ENCODE results near the gene MINDY4B. TPM values are rescaled to one million over a fixed set of nuclear protein-coding genes. Genes with fewer than 3 reads are reported as not detected.

MINDY4B gene
- not detected in 2 replicates for total RNA-seq

DNA sequence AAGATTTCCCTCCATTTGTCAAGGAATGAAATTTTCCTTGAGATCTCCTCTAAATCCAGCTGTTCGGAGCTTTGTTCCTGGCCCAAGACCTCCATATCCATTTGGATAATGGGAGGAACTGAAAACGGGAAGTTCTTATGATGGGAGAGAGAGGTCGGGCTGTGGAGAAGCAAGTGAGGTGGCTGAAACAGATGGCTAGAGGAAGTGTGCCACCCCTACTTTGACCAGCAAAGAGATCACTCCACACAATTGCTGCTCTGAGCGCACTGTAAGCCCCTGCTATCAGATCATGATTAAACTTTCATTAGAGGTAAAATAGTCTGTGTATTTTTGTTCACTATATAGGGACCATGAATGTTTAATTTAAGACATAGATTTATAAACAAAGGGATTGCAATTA, at the start of gene MINDY4B:
MINDY4B (minus strand) TSS at position 101 of the 400 bp plus-strand sequence; CDS start at position 101, 0 bp downstream.

Other genes starting within 250 kb of the MINDY4B start
- not detected in 2 replicates for gene ERICH6, start 201.5 kb downstream of the MINDY4B start, total RNA-seq
- gene SIAH2, start 142.3 kb downstream of the MINDY4B start, total RNA-seq = 60.5 and 109 TPM in 2 replicates
- gene CLRN1, start 67.3 kb upstream of the MINDY4B start, total RNA-seq = not detected in 2 replicates
- under 0.01 and 0.14 TPM in 2 replicates for gene MED12L, start 180.2 kb upstream of the MINDY4B start, total RNA-seq